Upper lobe of left lung (tissue), 6 donors: ENCODE measurements around the gene CCDC167. TPM values are rescaled to one million over a fixed set of nuclear protein-coding genes. Genes with fewer than 3 reads are reported as not detected.

Experiments used
- ATAC-seq, 2 donors: fragments of 200-7000 bp; cut with Tn5 transposase; one replicate each; pipeline ENCODE4 v1.9.1; 2022; ENCODE audit warnings: mild to moderate bottlenecking in 2 of 2, moderate library complexity in 2 of 2; ENCODE audit not compliant: low FRiP score in 2 of 2
- DNase-seq, 2 donors: peaks; one replicate each; pipeline ENCODE4 v3.0.0-alpha.2; 2019 to 2020
- H3K27ac ChIP-seq, 4 donors: fragments of 200-600 bp; sonication (generic); one replicate each; pipeline ENCODE4 v1.5.1; 2016 to 2019
- H3K27me3 ChIP-seq, 4 donors: fragments of 200-600 bp; sonication (generic); one replicate each; pipeline ENCODE4 v1.5.1; 2017 to 2019
- H3K36me3 ChIP-seq, 4 donors: fragments of 200-600 bp; sonication (generic); one replicate each; pipeline ENCODE4 v1.5.1; 2016 to 2019
- H3K4me1 ChIP-seq, 4 donors: fragments of 200-600 bp; sonication (generic); one replicate each; pipeline ENCODE4 v1.5.1; 2018 to 2019
- H3K4me3 ChIP-seq, 4 donors: fragments of 200-600 bp; sonication (generic); one replicate each; pipeline ENCODE4 v1.5.1; 2017 to 2019; ENCODE audit warnings: mild to moderate bottlenecking in 2 of 4, moderate library complexity in 1 of 4
- H3K9me3 ChIP-seq, 4 donors: fragments of 200-600 bp; sonication (generic); one replicate each; pipeline ENCODE4 v1.5.1; 2018 to 2019
- EP300 ChIP-seq, 4 donors: sonication (generic); formaldehyde crosslinking; IDR thresholded peaks; one replicate each; pipeline ENCODE4 v1.5.1; 2017; ENCODE audit warnings: antibody characterized with exemption in 4 of 4, control low read depth in 2 of 4
- POLR2A ChIP-seq, 4 donors: fragments of 450-650 bp; IDR thresholded peaks; one replicate each; pipeline ENCODE4 v1.5.1; 2016 to 2017; ENCODE audit warnings: antibody characterized with exemption in 4 of 4, mild to moderate bottlenecking in 2 of 4
- POLR2AphosphoS5 ChIP-seq, 2 donors: sonication (generic); formaldehyde crosslinking; IDR thresholded peaks; one replicate each; pipeline ENCODE4 v1.5.1; 2017; ENCODE audit warnings: antibody characterized with exemption in 2 of 2
- WGBS, 2 donors: methylation state at CpG; one replicate each; pipeline ENCODE4 v1.1.5; 2017 to 2018; 5-methylcytosine and 5-hydroxymethylcytosine counted together
- total RNA-seq, 6 donors: library from RNA; depleted of rRNA in 4 of 6; stranded (reverse); fragments of >200 nt in 4 of 6; gene quantifications; one replicate each; pipeline versions ENCODE4 v1.1.0 to v1.2.1, GENCODE V29; 2016 to 2021
- TF ChIP-seq, protein P1 (sequence below), 6 experiments: fragments of 450-650 bp in 4 of 6; fragments of 200-600 bp in 2 of 6; sonication (generic) in 2 of 6; IDR thresholded peaks; one replicate each; pipeline ENCODE4 v1.5.1; 2016 to 2019; ENCODE audit warnings: antibody characterized with exemption in 6 of 6
- donor health status: DM: no; HTN: no; CAD: no; lungs with moderate emphysema.
- donor health status: DM: no; HTN: yes; CAD: no; lungs with severe emphysema.

Gene CCDC167
- total RNA-seq, 6 donors from 2014 or later: 9.7 to 45.0 (median 16.7) TPM; not detected in 1

GRCh38 chr6:37491830-37492208 is 7.9 kb downstream of the CCDC167 start:
- no peak for TF ChIP-seq POLR2A (IDR thresholded peaks at IDR 0.05)
- TF ChIP-seq, protein P1, sequence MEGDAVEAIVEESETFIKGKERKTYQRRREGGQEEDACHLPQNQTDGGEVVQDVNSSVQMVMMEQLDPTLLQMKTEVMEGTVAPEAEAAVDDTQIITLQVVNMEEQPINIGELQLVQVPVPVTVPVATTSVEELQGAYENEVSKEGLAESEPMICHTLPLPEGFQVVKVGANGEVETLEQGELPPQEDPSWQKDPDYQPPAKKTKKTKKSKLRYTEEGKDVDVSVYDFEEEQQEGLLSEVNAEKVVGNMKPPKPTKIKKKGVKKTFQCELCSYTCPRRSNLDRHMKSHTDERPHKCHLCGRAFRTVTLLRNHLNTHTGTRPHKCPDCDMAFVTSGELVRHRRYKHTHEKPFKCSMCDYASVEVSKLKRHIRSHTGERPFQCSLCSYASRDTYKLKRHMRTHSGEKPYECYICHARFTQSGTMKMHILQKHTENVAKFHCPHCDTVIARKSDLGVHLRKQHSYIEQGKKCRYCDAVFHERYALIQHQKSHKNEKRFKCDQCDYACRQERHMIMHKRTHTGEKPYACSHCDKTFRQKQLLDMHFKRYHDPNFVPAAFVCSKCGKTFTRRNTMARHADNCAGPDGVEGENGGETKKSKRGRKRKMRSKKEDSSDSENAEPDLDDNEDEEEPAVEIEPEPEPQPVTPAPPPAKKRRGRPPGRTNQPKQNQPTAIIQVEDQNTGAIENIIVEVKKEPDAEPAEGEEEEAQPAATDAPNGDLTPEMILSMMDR (IDR thresholded peaks at IDR 0.05): no peak
- TF ChIP-seq EP300 (IDR thresholded peaks at IDR 0.05): no peak
- TF ChIP-seq POLR2AphosphoS5 (IDR thresholded peaks at IDR 0.05): no peak
- ATAC-seq (no peak), DNase-seq (no peak)
- no peaks in the 10 kb centered on the region for H3K36me3 ChIP-seq
- H3K27me3 ChIP-seq: no peaks in the 10 kb centered on the region
- no peaks in the 10 kb centered on the region for H3K9me3 ChIP-seq
- 84 to 88% methylated on average over 5 of the region's 5 CpGs for WGBS, 2 donors
- no peak overlapping the region for H3K4me3 ChIP-seq
- H3K27ac ChIP-seq: no peak overlapping the region
- H3K4me1 ChIP-seq: peaks cover 0 to 2% (median 0%) of the 10 kb centered on the region in 4 donors

GRCh38 chr6:37491171-37491829 is 8.4 kb downstream of the CCDC167 start:
- ATAC-seq: no peak
- no peak overlapping the region for H3K4me3 ChIP-seq
- H3K27me3 ChIP-seq: no peaks in the 10 kb centered on the region
- 83 to 100% methylated on average over 4 to 12 of the region's 12 CpGs for WGBS, 2 donors
- DNase-seq: no peak
- TF ChIP-seq, protein P1 (IDR thresholded peaks at IDR 0.05): no peak
- no peak for TF ChIP-seq POLR2A (IDR thresholded peaks at IDR 0.05)
- no peak for TF ChIP-seq EP300 (IDR thresholded peaks at IDR 0.05)
- no peak for TF ChIP-seq POLR2AphosphoS5 (IDR thresholded peaks at IDR 0.05)
- no peak overlapping the region for H3K27ac ChIP-seq
- H3K4me1 ChIP-seq: peaks cover 0 to 2% (median 0%) of the 10 kb centered on the region in 4 donors
- no peaks in the 10 kb centered on the region for H3K36me3 ChIP-seq
- no peaks in the 10 kb centered on the region for H3K9me3 ChIP-seq

DNA sequence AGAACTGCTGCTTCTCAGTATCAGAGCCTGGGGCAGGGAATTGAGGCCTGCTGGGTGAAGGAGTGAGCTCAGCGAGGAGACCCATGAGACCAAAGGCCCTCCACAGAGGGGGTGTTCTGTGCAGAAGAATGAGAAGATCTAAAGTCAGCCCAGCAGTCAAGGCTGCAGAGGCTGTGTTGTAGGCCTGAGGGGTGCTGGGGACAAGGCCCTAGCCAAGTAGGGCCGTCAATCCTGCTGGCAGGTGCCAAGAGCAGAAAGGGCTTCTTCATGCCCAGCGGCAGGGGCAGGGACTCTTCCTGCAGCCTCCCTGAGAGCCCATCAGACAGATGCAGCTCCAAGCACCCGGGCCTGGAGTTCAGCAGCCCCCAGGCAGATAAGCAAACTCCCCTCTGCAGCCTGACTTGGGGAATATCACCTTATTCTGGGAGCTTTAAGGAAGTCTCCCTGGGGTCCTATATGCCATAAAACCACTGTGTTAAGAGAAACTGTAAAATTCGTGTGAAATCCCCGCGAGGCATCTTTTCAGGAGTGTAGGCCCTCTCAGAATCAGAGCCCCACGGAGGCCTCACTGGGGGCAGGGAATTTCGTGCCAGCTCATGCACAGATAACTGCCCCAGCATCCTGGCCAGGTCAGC is 9.0 kb downstream of the CCDC167 start:
- Histone ChIP-seq H3K36me3 (no peaks in the 10 kb centered on the region), H3K4me3 (no peak overlapping the region), H3K27ac (no peak overlapping the region), H3K9me3 (no peaks in the 10 kb centered on the region), H3K27me3 (no peaks in the 10 kb centered on the region), H3K4me1 (peaks cover 0 to 3% (median 1%) of the 10 kb centered on the region in 4 donors)
- TF ChIP-seq, protein P1 (IDR thresholded peaks at IDR 0.05): no peak
- ATAC-seq (no peak), DNase-seq (no peak)
- WGBS, 2 donors: 82 to 100% methylated on average over 1 to 9 of the region's 9 CpGs

GRCh38 chr6:37489697-37490336 is 9.9 kb downstream of the CCDC167 start:
- TF ChIP-seq POLR2AphosphoS5 (IDR thresholded peaks at IDR 0.05) (no peak), EP300 (IDR thresholded peaks at IDR 0.05) (no peak), POLR2A (IDR thresholded peaks at IDR 0.05) (no peak)
- TF ChIP-seq, protein P1 (IDR thresholded peaks at IDR 0.05): no peak
- peak in 1 of 2 donors; percentile 5 for ATAC-seq
- no peaks in the 10 kb centered on the region for H3K27me3 ChIP-seq
- no peak overlapping the region for H3K27ac ChIP-seq
- H3K9me3 ChIP-seq: no peaks in the 10 kb centered on the region
- peaks cover 0 to 7% (median 2%) of the 10 kb centered on the region in 4 donors for H3K36me3 ChIP-seq
- peaks cover 0 to 3% (median 1%) of the 10 kb centered on the region in 4 donors for H3K4me1 ChIP-seq
- no peak overlapping the region for H3K4me3 ChIP-seq
- no peak for DNase-seq
- WGBS, 2 donors: 58 to 61% methylated on average over 7 to 10 of the region's 10 CpGs
